HG02623 (cell line): ENCODE measurements around the gene AIP.

Experiments used
- ATAC-seq: cut with Tn5 transposase; IDR thresholded peaks from one replicate; pipeline ENCODE4 v1.9.1; 2021; ENCODE audit warnings: moderate library complexity; ENCODE audit not compliant: unreplicated experiment

The AIP gene

GRCh38 chr11:67525275-67525976 is 42.6 kb downstream of the AIP start:
- ATAC-seq, result no peak

GRCh38 chr11:67528376-67528775 is 45.5 kb downstream of the AIP start:
- no peak for ATAC-seq

GRCh38 chr11:67530282-67530592 is 47.4 kb downstream of the AIP start:
- ATAC-seq, result no peak

- no peak for ATAC-seq
Observed at GRCh38 chr11:67532889-67533288, 50.1 kb downstream of the AIP start.

GRCh38 chr11:67534070-67534679 is 51.3 kb downstream of the AIP start:
- no peak for ATAC-seq

- no peak for ATAC-seq
Observed at GRCh38 chr11:67535561-67535960, 52.7 kb downstream of the AIP start.

GRCh38 chr11:67538306-67538705 is 55.5 kb downstream of the AIP start:
- ATAC-seq, result no peak

GRCh38 chr11:67538823-67539505 is 56.1 kb downstream of the AIP start:
- ATAC-seq, result no peak

GRCh38 chr11:67539550-67539949 is 56.7 kb downstream of the AIP start:
- ATAC-seq, result no peak
